ENCODE measurements around the gene UBXN7.

The UBXN7 gene

DNA sequence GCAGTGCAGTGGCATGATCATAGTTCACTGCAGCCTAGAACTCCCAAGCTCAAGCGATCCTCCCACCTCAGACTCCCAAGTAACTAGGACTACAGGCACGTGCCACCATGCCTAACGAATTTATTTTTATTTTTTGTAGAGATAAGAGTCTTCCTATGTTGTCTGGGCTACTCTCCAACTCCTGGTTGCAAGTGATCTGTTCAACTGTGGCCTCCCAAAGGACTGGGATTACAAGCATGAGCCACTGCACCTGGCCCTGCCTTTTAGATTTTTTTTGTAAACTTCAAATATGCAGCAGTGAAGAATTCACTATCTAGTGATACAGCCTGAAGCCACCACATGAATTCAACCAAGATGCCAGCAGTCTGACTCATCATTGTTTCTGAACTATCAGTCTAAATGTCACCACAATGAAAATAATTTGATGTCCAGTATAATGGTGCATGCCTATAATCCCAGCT lies 32.7 kb downstream of the UBXN7 start:
- 0 out of 2 replicates have a peak, but pooled peaks cover 7% of the 10 kb centered on the region for H4K20me1 ChIP-seq (ENCODE audit: insufficient read depth, low read length)
- H3K4me1 ChIP-seq (ENCODE audit: insufficient read depth, low read length), result no peaks in the 10 kb centered on the region
- H2AFZ ChIP-seq (ENCODE audit: low read depth, low read length), result no peak overlapping the region
- no peak for DNase-seq
- peaks cover 54% of the 10 kb centered on the region for H3K36me3 ChIP-seq (ENCODE audit: insufficient read depth, low read length)
- no peak overlapping the region for H3K9ac ChIP-seq (ENCODE audit: low read depth, low read length)
- TF ChIP-seq CTCF (IDR thresholded peaks at IDR 0.05; ENCODE audit: borderline replicate concordance, extremely low read depth, low read length, poor library complexity, severe bottlenecking) (no peak), EZH2 (IDR thresholded peaks at IDR 0.05; ENCODE audit: borderline replicate concordance, low read depth, low read length, severe bottlenecking) (no peak)
- peaks cover 13% of the 10 kb centered on the region; the same call in 1 of the 2 replicates for H3K79me2 ChIP-seq (ENCODE audit: insufficient read depth, low read length)
- no peak overlapping the region for H3K27ac ChIP-seq (ENCODE audit: low read length)
- H3K27me3 ChIP-seq (ENCODE audit: insufficient read depth, low read length, poor library complexity), result no peaks in the 10 kb centered on the region
- ATAC-seq (ENCODE audit: insufficient read depth, low read depth), result no peak
- no peak overlapping the region for H3K4me2 ChIP-seq (ENCODE audit: insufficient read depth, low read length)
- H3K4me3 ChIP-seq (ENCODE audit: low read depth in 1 of 2, low read length in 2 of 2), result no peak overlapping the region
- no peaks in the 10 kb centered on the region for H3K9me3 ChIP-seq (ENCODE audit: insufficient read depth, low read length, severe bottlenecking)

- Histone ChIP-seq H3K4me2 (ENCODE audit: insufficient read depth, low read length) (no peak overlapping the region), H4K20me1 (ENCODE audit: insufficient read depth, low read length) (0 out of 2 replicates have a peak, but pooled peaks cover 7% of the 10 kb centered on the region), H2AFZ (ENCODE audit: low read depth, low read length) (no peak overlapping the region), H3K9me3 (ENCODE audit: insufficient read depth, low read length, severe bottlenecking) (no peaks in the 10 kb centered on the region), H3K4me3 (ENCODE audit: low read depth in 1 of 2, low read length in 2 of 2) (no peak overlapping the region), H3K4me1 (ENCODE audit: insufficient read depth, low read length) (no peaks in the 10 kb centered on the region), H3K36me3 (ENCODE audit: insufficient read depth, low read length) (peaks cover 56% of the 10 kb centered on the region), H3K9ac (ENCODE audit: low read depth, low read length) (no peak overlapping the region), H3K79me2 (ENCODE audit: insufficient read depth, low read length) (peaks cover 13% of the 10 kb centered on the region; the same call in 1 of the 2 replicates), H3K27me3 (ENCODE audit: insufficient read depth, low read length, poor library complexity) (no peaks in the 10 kb centered on the region), H3K27ac (ENCODE audit: low read length) (no peak overlapping the region)
- ATAC-seq (ENCODE audit: insufficient read depth, low read depth) (no peak), DNase-seq (no peak)
- TF ChIP-seq EZH2 (IDR thresholded peaks at IDR 0.05; ENCODE audit: borderline replicate concordance, low read depth, low read length, severe bottlenecking) (no peak), CTCF (IDR thresholded peaks at IDR 0.05; ENCODE audit: borderline replicate concordance, extremely low read depth, low read length, poor library complexity, severe bottlenecking) (no peak)
These were observed 33.4 kb downstream of the UBXN7 start for GRCh38 chr3:196398782-196399181.

- Histone ChIP-seq H3K9me3 (ENCODE audit: insufficient read depth, low read length, severe bottlenecking) (no peaks in the 10 kb centered on the region), H3K36me3 (ENCODE audit: insufficient read depth, low read length) (peaks cover 53% of the 10 kb centered on the region), H4K20me1 (ENCODE audit: insufficient read depth, low read length) (0 out of 2 replicates have a peak, but pooled peaks cover 3% of the 10 kb centered on the region), H3K27ac (ENCODE audit: low read length) (no peak overlapping the region), H2AFZ (ENCODE audit: low read depth, low read length) (no peak overlapping the region), H3K79me2 (ENCODE audit: insufficient read depth, low read length) (peaks cover 8% of the 10 kb centered on the region; the same call in 1 of the 2 replicates), H3K4me3 (ENCODE audit: low read depth in 1 of 2, low read length in 2 of 2) (no peak overlapping the region), H3K4me1 (ENCODE audit: insufficient read depth, low read length) (no peaks in the 10 kb centered on the region), H3K27me3 (ENCODE audit: insufficient read depth, low read length, poor library complexity) (no peaks in the 10 kb centered on the region), H3K4me2 (ENCODE audit: insufficient read depth, low read length) (no peak overlapping the region), H3K9ac (ENCODE audit: low read depth, low read length) (no peak overlapping the region)
- ATAC-seq (ENCODE audit: insufficient read depth, low read depth) (no peak), DNase-seq (no peak)
- TF ChIP-seq EZH2 (IDR thresholded peaks at IDR 0.05; ENCODE audit: borderline replicate concordance, low read depth, low read length, severe bottlenecking) (no peak), CTCF (IDR thresholded peaks at IDR 0.05; ENCODE audit: borderline replicate concordance, extremely low read depth, low read length, poor library complexity, severe bottlenecking) (no peak)
These were observed 34.3 kb downstream of the UBXN7 start for GRCh38 chr3:196397941-196398340.

Data from DND-41 (cell line).